Erythroblast (primary cell): Measurements from ENCODE around the gene OR52E4.

Experiments used
- GATA1 ChIP-seq: IDR thresholded peaks from 2 replicates; pipeline ENCODE4 v1.6.1; 2011; ENCODE audit warnings: low read depth, mild to moderate bottlenecking, control low read depth, low read length, moderate library complexity
- POLR2A ChIP-seq: IDR thresholded peaks from 2 replicates; pipeline ENCODE4 v1.6.1; 2011; ENCODE audit warnings: mild to moderate bottlenecking, low read length

DNA sequence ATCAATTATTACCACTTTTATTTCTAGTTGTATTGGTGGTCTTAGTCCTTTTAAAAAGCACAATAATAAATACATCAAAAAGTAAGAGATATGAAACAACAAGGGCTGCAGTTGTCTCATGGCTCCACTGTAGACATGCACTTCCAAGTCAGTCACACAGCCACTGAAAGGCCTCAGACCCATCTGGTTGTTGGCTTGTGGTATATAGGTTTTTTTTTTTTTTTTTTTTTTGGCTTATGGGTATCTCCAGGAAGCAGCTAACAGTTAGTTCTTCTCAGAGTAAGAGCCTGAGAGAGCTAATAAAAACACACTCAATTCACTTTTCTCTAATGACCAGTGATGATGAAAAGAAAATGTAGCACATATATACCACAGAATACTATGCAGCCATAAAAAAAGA, 32.7 kb upstream of the OR52E4 start:
- TF ChIP-seq POLR2A: no peak
- no peak for TF ChIP-seq GATA1
